ENCODE data around the gene FBXO3.

The FBXO3 gene

DNA sequence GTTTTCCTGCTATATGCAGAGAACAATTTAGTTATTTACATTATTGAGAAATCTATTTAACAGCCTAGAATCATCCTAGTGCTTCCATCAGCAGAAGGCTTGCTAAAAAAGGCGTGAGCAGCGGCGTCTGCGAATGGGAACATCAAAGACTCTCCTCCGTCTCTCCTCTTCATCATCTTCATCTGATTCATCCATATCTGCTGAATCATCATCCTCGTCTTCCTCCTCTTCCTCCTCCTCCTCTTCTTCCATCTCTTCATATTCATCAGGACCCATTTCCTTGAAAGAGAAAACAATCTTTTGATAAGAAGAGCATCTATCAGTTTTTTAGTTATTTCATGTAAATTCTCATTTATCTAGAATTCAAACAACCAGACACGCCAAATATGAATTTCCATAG lies 32.5 kb downstream of the FBXO3 start:
- ChIA-PET CTCF (interaction anchor here (0.8 to 18.5 kb wide), 38 partner anchors 9 to 676 kb away, joined by 3 to 265 read pairs (median 6); partner anchors contain the start of genes C11orf91, CSTF3, FBXO3 and KIAA1549L), POLR2A (no interaction called here)
- no peak for DNase-seq (ENCODE audit: extremely low spot score)
- TF ChIP-seq, protein P1, sequence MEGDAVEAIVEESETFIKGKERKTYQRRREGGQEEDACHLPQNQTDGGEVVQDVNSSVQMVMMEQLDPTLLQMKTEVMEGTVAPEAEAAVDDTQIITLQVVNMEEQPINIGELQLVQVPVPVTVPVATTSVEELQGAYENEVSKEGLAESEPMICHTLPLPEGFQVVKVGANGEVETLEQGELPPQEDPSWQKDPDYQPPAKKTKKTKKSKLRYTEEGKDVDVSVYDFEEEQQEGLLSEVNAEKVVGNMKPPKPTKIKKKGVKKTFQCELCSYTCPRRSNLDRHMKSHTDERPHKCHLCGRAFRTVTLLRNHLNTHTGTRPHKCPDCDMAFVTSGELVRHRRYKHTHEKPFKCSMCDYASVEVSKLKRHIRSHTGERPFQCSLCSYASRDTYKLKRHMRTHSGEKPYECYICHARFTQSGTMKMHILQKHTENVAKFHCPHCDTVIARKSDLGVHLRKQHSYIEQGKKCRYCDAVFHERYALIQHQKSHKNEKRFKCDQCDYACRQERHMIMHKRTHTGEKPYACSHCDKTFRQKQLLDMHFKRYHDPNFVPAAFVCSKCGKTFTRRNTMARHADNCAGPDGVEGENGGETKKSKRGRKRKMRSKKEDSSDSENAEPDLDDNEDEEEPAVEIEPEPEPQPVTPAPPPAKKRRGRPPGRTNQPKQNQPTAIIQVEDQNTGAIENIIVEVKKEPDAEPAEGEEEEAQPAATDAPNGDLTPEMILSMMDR (IDR thresholded peaks at IDR 0.05; ENCODE audit: control extremely low read depth, extremely low read depth, low read depth, missing control alignments), result no peak

DNA sequence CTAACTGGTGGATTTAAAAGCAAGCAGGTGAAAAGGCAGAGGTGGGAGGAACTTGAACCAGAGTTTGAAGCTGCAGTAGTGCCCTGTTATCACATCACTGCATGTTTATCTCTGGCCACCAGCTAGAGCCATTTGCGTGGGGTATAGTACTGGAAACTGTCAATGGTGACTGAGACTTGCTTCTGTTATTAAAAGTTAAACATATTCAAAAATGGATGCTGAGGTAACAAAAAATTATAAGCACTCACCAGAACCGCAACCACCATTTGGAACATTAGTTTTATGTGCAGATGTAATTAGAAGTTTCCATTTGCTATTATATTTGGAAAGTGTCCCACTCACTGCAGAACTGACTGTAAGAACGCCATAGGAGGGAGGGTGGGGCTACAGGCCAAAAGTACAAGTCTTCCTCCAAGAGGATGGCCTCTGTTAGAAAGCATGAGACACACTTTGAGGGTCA lies 36.9 kb downstream of the FBXO3 start:
- ChIA-PET CTCF (interaction anchor here (0.9 to 18.5 kb wide), 6 partner anchors 16 to 195 kb away, joined by 3 to 265 read pairs (median 4); no protein-coding TSS in a partner anchor), POLR2A (interaction anchor here (0.6 kb wide), 1 partner anchor 41 kb away, joined by 3 read pairs; no protein-coding TSS in a partner anchor)
- no peak for DNase-seq (ENCODE audit: extremely low spot score)
- TF ChIP-seq, protein P1 (IDR thresholded peaks at IDR 0.05; ENCODE audit: control extremely low read depth, extremely low read depth, low read depth, missing control alignments), result no peak

DNA sequence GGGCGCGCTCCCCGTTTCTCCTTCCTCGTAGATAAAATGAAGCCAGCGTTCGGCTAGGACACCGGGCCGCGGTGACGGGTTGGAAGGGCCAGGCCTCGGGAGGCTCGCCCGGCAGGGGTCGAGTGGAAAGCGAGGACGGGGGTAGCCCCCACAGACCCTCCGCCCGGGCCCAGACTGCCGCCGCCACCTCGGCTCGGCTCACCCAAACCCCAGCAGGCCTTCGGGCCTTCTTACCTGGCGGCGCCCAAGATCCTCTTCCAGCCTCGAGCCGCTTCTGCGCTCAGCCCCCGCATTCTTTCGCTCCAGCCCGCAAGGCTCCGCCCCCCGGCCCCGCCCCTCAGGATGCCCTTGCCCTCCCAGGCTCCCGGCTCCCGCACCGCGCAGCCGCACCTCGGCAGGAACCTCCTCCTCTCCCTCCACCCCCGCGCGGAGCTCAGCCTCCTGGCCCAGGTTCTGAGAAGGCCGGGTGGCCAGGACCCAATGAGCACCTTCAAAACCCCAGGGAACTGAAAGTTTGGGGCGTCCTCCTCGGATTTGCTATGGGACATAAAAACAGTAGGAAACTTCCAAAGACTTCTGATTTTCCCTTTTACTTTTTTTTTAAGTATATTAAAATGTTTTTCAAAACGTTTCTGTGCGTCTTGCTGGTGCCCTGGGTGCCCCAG lies 38.0 kb downstream of the FBXO3 start, which contains the start of gene CD59:
Gene CD59, minus strand, starts transcription at position 276 of the 665 bp plus-strand sequence. CDS start 13,978 bp downstream, outside the sequence.
- ChIA-PET CTCF (interaction anchor here (1.2 to 18.5 kb wide), 5 partner anchors 16 to 194 kb away, joined by 3 to 265 read pairs (median 4); no protein-coding TSS in a partner anchor), POLR2A (interaction anchor here (0.6 to 0.7 kb wide), 2 partner anchors 54 to 1919 kb away, joined by 3 read pairs; no protein-coding TSS in a partner anchor)
- TF ChIP-seq, protein P1 (IDR thresholded peaks at IDR 0.05; ENCODE audit: control extremely low read depth, extremely low read depth, low read depth, missing control alignments), result no peak
- DNase-seq (ENCODE audit: extremely low spot score), result peak; percentile 90

DNA sequence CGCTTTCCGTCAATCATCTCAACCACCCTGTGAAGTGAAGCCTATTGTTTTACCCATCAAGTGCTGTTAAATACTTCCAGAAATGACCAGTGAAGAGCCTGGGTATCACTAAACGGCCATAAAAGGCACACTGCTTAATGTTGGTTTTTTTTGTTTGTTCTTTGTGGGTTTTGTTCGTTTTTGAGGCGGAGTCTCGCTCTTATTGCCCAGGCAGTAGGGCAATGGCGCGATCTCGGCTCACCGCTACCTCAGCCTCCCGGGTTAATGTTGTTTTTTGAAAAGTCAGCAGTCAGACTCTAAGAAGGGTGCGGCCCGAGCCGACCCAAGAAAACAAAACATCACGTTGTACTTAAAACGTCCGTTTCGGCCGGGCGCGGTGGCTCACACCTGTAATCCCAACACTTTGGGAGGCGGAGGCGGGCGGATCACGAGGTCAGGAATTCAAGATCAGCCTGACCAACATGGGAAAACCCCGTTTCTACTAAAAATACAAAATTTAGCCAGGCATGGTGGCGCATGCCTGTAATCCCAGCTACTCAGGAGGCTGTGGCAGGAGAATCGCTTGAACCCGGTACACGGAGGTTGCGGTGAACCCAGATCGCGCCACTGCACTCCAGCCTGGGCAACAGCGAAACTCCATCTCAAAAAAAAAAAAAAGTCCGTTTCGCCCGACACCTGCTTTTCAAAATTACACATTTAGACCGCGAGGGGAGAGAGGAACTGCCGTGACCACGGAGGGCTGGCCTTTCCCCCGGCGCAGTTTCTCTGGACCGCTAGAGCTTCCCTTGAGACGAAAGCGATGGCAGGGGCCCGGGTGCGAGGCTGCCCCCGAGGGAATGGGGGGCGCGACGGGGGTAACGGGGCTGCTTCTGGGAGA lies 38.8 kb downstream of the FBXO3 start:
- DNase-seq (ENCODE audit: extremely low spot score), result peak; percentile 73
- TF ChIP-seq, protein P1 (IDR thresholded peaks at IDR 0.05; ENCODE audit: control extremely low read depth, extremely low read depth, low read depth, missing control alignments), result no peak
- CTCF ChIA-PET, result interaction anchor here (1.4 to 18.5 kb wide), 3 partner anchors 15 to 29 kb away, joined by 3 to 265 read pairs (median 6); no protein-coding TSS in a partner anchor
- POLR2A ChIA-PET, result interaction anchor here (0.7 kb wide), 2 partner anchors 38 to 455 kb away, joined by 3 read pairs; no protein-coding TSS in a partner anchor

DNA sequence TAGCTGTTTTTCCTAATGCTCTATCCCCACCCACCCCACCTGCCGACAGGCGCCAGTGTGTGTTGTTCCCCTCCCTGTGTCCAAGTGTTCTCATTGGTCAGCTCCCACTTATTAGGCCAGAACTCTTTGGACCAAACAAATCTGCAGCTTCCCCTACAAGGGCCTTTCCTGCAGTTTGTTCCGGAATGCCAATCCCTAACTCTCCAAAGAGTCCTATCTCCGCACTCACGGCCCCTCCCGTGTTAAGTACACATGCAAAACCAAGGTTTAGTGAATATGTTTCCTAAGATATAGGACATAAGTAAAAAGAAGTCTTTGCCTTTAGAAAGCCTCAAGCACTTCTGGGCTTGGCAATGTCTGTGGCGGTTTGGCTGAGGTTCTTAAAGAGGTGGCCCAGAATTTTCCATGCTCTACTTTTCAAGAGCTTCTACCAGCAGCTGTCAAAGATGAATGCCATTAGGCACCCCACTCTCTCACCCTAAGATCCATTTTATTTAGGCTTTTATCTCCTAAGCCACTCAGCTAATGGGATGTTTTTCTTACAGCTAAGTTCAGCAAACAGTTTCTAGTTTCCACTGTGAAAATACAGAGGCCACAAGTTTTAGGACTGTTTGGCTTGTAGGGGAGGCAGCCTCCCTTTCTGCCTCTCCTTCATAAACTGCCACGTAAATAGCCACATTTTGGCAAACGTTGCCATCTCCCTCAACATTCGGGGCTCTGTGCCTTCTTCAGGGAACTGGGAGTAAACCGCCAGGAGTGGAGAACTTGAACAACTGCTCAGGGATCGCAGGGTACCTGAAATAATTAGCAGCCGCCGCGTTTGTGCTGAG lies 39.7 kb downstream of the FBXO3 start:
- TF ChIP-seq, protein P1 (IDR thresholded peaks at IDR 0.05; ENCODE audit: control extremely low read depth, extremely low read depth, low read depth, missing control alignments), result no peak
- POLR2A ChIA-PET, result no interaction called here
- no peak for DNase-seq (ENCODE audit: extremely low spot score)
- CTCF ChIA-PET, result interaction anchor here (1.0 to 18.5 kb wide), 3 partner anchors 14 to 33 kb away, joined by 3 to 265 read pairs (median 7); no protein-coding TSS in a partner anchor

Data from GM10248 (cell line).